RWPE1 (cell line): ENCODE measurements around the gene TARBP1.

ENCODE experiments used
- CTCF ChIA-PET: fragments of 350-600 bp; sonication (Branson Sonifier 250); formaldehyde crosslinking; extraction: SDS; loops from one replicate; lab custom pipeline; 2021; lab: Yijun Ruan, JAX
- POLR2A ChIA-PET: fragments of 400-600 bp; formaldehyde crosslinking; extraction: SDS; loops from one replicate; lab custom pipeline; 2020; ENCODE audit warnings: antibody characterized with exemption; ENCODE audit not compliant: low non-redundant PET; lab: Yijun Ruan, JAX
- DNase-seq: peaks from one replicate; pipeline ENCODE4 v3.0.0; 2012; ENCODE audit warnings: low spot score
- H3K27ac ChIP-seq: fragments of 450-650 bp; 2 replicates; pipeline ENCODE4 v1.5.1; 2017
- TF ChIP-seq, protein P1 (sequence below): fragments of 450-650 bp; conservative IDR thresholded peaks from 2 replicates; pipeline ENCODE4 v1.5.1; 2017; ENCODE audit warnings: low read depth, mild to moderate bottlenecking

The TARBP1 gene

GRCh38 chr1:234499119-234499942, 20.4 kb upstream of the TARBP1 start:
- peak overlapping the region; percentile 94 for H3K27ac ChIP-seq
- peak; percentile 74 for DNase-seq
- ChIA-PET POLR2A (interaction anchor here (1.0 kb wide), 3 partner anchors 21 to 574 kb away, joined by 3 read pairs; no protein-coding TSS in a partner anchor), CTCF (interaction anchor here (0.6 to 1.6 kb wide), 24 partner anchors 8 to 846 kb away, joined by 3 to 17 read pairs (median 4); no protein-coding TSS in a partner anchor)
- TF ChIP-seq, protein P1, sequence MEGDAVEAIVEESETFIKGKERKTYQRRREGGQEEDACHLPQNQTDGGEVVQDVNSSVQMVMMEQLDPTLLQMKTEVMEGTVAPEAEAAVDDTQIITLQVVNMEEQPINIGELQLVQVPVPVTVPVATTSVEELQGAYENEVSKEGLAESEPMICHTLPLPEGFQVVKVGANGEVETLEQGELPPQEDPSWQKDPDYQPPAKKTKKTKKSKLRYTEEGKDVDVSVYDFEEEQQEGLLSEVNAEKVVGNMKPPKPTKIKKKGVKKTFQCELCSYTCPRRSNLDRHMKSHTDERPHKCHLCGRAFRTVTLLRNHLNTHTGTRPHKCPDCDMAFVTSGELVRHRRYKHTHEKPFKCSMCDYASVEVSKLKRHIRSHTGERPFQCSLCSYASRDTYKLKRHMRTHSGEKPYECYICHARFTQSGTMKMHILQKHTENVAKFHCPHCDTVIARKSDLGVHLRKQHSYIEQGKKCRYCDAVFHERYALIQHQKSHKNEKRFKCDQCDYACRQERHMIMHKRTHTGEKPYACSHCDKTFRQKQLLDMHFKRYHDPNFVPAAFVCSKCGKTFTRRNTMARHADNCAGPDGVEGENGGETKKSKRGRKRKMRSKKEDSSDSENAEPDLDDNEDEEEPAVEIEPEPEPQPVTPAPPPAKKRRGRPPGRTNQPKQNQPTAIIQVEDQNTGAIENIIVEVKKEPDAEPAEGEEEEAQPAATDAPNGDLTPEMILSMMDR: peak; percentile 92

GRCh38 chr1:234498448-234499118, 19.6 kb upstream of the TARBP1 start:
- ChIA-PET POLR2A (interaction anchor here (0.5 to 1.0 kb wide), 5 partner anchors 20 to 1006 kb away, joined by 3 to 4 read pairs (median 3); partner anchors contain the start of gene B3GALNT2), CTCF (interaction anchor here (0.8 to 1.6 kb wide), 6 partner anchors 12 to 585 kb away, joined by 3 to 17 read pairs (median 4); no protein-coding TSS in a partner anchor)
- no peak for DNase-seq
- TF ChIP-seq, protein P1: no peak
- H3K27ac ChIP-seq: peak overlapping the region; percentile 94

DNA sequence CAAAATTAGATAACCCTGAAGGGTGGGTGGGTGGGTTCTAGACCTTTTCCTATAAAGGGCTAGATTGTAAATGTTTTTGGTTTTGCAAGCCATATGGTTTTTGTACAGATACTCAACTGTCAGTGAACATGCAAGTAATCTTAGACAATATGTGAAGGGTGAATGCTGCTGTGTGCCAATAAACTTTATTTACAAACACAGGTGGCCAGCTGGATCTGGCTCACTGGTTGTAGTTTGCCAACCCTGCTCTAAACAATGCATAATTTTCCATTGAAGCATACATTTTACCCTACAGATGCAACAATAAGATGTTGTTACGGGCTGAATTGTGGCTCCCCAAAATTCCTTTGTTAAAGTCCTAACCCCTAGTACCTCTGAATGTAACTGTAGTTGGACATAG, 18.6 kb upstream of the TARBP1 start:
- H3K27ac ChIP-seq: no peak overlapping the region
- no peak for DNase-seq
- TF ChIP-seq, protein P1: no peak
- POLR2A ChIA-PET: interaction anchor here (0.5 kb wide), 1 partner anchor 102 kb away, joined by 4 read pairs; no protein-coding TSS in a partner anchor
- CTCF ChIA-PET: no interaction called here

DNA sequence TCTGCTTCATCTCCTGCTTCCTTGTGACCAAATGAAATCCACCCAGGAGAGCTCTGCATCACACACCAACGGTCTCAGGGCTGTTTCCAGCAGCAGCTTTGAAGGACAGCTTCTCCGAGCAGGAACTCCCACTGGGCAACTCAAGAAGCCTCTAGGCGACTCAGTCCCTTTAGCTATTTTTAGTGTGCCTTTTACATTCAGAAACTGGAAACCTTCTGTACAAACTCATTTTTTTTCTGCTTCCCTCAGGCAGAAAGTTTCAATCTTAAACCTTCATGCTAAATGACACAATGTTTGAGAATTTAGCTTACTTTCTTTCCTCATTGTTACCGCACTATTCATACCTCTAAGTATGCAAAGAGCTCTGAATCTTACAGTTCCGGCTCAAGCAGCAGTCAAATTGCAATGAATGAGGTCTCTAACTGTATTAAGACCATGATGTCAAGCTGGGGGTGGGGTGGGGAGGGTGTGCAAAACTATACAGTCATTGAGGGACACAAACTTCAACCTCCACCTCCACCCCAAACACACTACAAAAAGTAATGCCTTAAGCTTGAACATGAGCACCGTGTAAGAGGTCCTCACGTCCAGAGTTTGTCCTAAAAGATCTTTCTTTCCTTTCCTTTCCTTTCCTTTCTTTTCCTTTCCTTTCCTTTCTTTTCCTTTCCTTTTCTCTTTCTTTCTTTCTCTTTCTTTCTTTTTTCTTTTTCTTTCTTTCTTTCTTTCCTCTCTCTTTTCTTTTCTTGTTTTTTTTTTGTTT, 16.4 kb upstream of the TARBP1 start:
- DNase-seq: peak; percentile 53
- ChIA-PET CTCF (interaction anchor here (0.6 to 1.6 kb wide), 3 partner anchors 8 to 588 kb away, joined by 3 to 6 read pairs (median 3); no protein-coding TSS in a partner anchor), POLR2A (interaction anchor here (0.6 kb wide), 1 partner anchor 11 kb away, joined by 13 read pairs; no protein-coding TSS in a partner anchor)
- TF ChIP-seq, protein P1: no peak
- peak overlapping the region; percentile 67 for H3K27ac ChIP-seq

DNA sequence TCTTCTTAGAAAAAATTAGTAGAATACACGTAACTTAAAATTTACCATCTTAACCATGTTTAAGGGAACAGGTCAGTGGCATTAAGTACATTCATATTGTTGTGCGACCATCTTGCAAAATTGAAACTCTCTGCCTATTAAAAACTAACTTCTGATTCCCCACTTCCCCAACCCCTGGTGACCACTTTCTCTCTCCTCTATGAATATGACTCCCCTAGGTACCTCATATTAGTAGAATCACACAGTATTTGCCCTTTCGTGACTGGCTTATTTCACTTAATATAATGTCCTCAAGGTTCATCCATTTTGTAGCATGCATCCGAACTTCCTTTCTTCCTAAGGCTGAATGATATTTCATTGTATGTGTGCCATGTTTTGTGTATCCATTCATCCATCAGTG, 15.1 kb upstream of the TARBP1 start:
- POLR2A ChIA-PET: no interaction called here
- TF ChIP-seq, protein P1: no peak
- no peak for DNase-seq
- no peak overlapping the region for H3K27ac ChIP-seq
- CTCF ChIA-PET: no interaction called here
